NCI-H345 treated with DMSO at 0.1 percent for 48 hours (cell line): ENCODE measurements around the gene KANK2.

Experiments used
- DNase-seq: peaks from one replicate; lab custom pipeline; 2025; ENCODE audit not compliant: unreplicated experiment; lab: John Stamatoyannopoulos, UW

KANK2 gene

GRCh38 chr19:11226716-11227166 is 29.4 kb upstream of the KANK2 start:
- no peak for DNase-seq

GRCh38 chr19:11225815-11226214 is 28.5 kb upstream of the KANK2 start:
- DNase-seq: no peak

- DNase-seq: no peak
Measured at GRCh38 chr19:11225172-11225571, 27.8 kb upstream of the KANK2 start.

GRCh38 chr19:11224429-11224828 is 27.1 kb upstream of the KANK2 start:
- no peak for DNase-seq

- no peak for DNase-seq
Measured at GRCh38 chr19:11223200-11223599, 25.9 kb upstream of the KANK2 start.

GRCh38 chr19:11221082-11221598 is 23.8 kb upstream of the KANK2 start:
- no peak for DNase-seq

- no peak for DNase-seq
Measured at GRCh38 chr19:11214387-11214786, 17.0 kb upstream of the KANK2 start.

GRCh38 chr19:11210656-11210928 is 13.2 kb upstream of the KANK2 start:
- no peak for DNase-seq

GRCh38 chr19:11209839-11210655 is 12.7 kb upstream of the KANK2 start:
- no peak for DNase-seq

- DNase-seq: no peak
Measured at GRCh38 chr19:11208561-11209471, 11.5 kb upstream of the KANK2 start.

GRCh38 chr19:11205939-11206570 is 8.7 kb upstream of the KANK2 start:
- no peak for DNase-seq

- DNase-seq: no peak
Measured at GRCh38 chr19:11204943-11205349, 7.6 kb upstream of the KANK2 start.

- DNase-seq: no peak
Measured at GRCh38 chr19:11204076-11204602, 6.8 kb upstream of the KANK2 start.

GRCh38 chr19:11203194-11204075 is 6.1 kb upstream of the KANK2 start:
- DNase-seq: no peak

GRCh38 chr19:11202488-11203193 is 5.3 kb upstream of the KANK2 start:
- DNase-seq: no peak

GRCh38 chr19:11201791-11202190 is 4.4 kb upstream of the KANK2 start:
- no peak for DNase-seq

- DNase-seq: no peak
Measured at GRCh38 chr19:11200931-11201330, 3.6 kb upstream of the KANK2 start.

- DNase-seq: no peak
Measured at GRCh38 chr19:11200015-11200574, 2.8 kb upstream of the KANK2 start.

- DNase-seq: no peak
Measured at GRCh38 chr19:11199517-11199916, 2.2 kb upstream of the KANK2 start.
